WTC11 (cell line): ENCODE results near the gene CELF4. TPM values are rescaled to one million over a fixed set of nuclear protein-coding genes. Genes with fewer than 3 reads are reported as not detected.
A peak's percentile ranks its signal among the peaks of the same experiment; 100 is the strongest.

ENCODE experiments used
- ATAC-seq: fragments of 200-7000 bp; cut with Tn5 transposase; 2 replicates; pipeline ENCODE4 v1.10.0; 2021; ENCODE audit warnings: mild to moderate bottlenecking, moderate library complexity
- CTCF ChIA-PET: fragments of 300-600 bp; sonication (Branson Sonifier 250); formaldehyde crosslinking; loops from one replicate; lab custom pipeline; 2021; ENCODE audit warnings: antibody characterized with exemption; lab: Charles Lee
- POLR2A ChIA-PET: fragments of 350-600 bp; sonication (Branson Sonifier 250); formaldehyde crosslinking; loops from one replicate; lab custom pipeline; 2021; ENCODE audit warnings: antibody characterized with exemption; lab: Charles Lee
- DNase-seq: peaks from one replicate; pipeline ENCODE4 v3.0.0; 2021; ENCODE audit warnings: low spot score
- H3K27ac Mint-ChIP-seq: 2 replicates; pipeline ENCODE4 v1.8.0; 2021; ENCODE audit warnings: mixed read lengths
- H3K27me3 Mint-ChIP-seq: 2 replicates; pipeline ENCODE4 v1.8.0; 2021; ENCODE audit warnings: low read depth, mild to moderate bottlenecking, moderate library complexity, mixed read lengths
- H3K36me3 Mint-ChIP-seq: 2 replicates; pipeline ENCODE4 v1.8.0; 2021; ENCODE audit warnings: mixed read lengths
- H3K4me1 Mint-ChIP-seq: 2 replicates; pipeline ENCODE4 v1.8.0; 2022; ENCODE audit warnings: mixed read lengths
- H3K4me3 Mint-ChIP-seq: 2 replicates; pipeline ENCODE4 v1.8.0; 2021; ENCODE audit warnings: mild to moderate bottlenecking, moderate library complexity, mixed read lengths
- H3K9me3 Mint-ChIP-seq: 2 replicates; pipeline ENCODE4 v1.8.0; 2021; ENCODE audit warnings: mixed read lengths
- HMGA2 ChIP-seq: fragments of 250-450 bp; sonication (Bioruptor Pico); IDR thresholded peaks from 2 replicates; pipeline ENCODE4 v1.4.0; 2021; ENCODE audit warnings: mild to moderate bottlenecking, moderate library complexity
- KAT7 ChIP-seq: sonication (generic); formaldehyde crosslinking; IDR thresholded peaks from 2 replicates; pipeline ENCODE4 v1.8.1; 2023; ENCODE audit warnings: missing genetic modification reagents, mild to moderate bottlenecking, borderline replicate concordance
- MYBL2 ChIP-seq: sonication (generic); formaldehyde crosslinking; IDR thresholded peaks from 2 replicates; pipeline ENCODE4 v1.8.1; 2023; ENCODE audit warnings: mild to moderate bottlenecking, moderate library complexity, missing genetic modification reagents
- NFYB ChIP-seq: sonication (generic); formaldehyde crosslinking; conservative IDR thresholded peaks from 2 replicates; pipeline ENCODE4 v1.8.0; 2022; ENCODE audit warnings: low read depth, missing genetic modification reagents
- SMAD4 ChIP-seq: sonication (generic); formaldehyde crosslinking; IDR thresholded peaks from 2 replicates; pipeline ENCODE4 v1.8.0; 2022; ENCODE audit warnings: mild to moderate bottlenecking, missing genetic modification reagents
- SP1 ChIP-seq: sonication (generic); formaldehyde crosslinking; conservative IDR thresholded peaks from 2 replicates; pipeline ENCODE4 v1.8.1; 2022; ENCODE audit warnings: missing genetic modification reagents
- TEAD1 ChIP-seq: sonication (generic); formaldehyde crosslinking; IDR thresholded peaks from 2 replicates; pipeline ENCODE4 v1.8.0; 2022; ENCODE audit warnings: mild to moderate bottlenecking, missing genetic modification reagents
- ZNF219 ChIP-seq: sonication (generic); formaldehyde crosslinking; IDR thresholded peaks from 2 replicates; pipeline ENCODE4 v1.8.0; 2023; ENCODE audit warnings: missing genetic modification reagents, mild to moderate bottlenecking, borderline replicate concordance
- ZNF263 ChIP-seq: sonication (generic); formaldehyde crosslinking; IDR thresholded peaks from 2 replicates; pipeline ENCODE4 v1.8.1; 2022; ENCODE audit warnings: low read depth, mild to moderate bottlenecking, moderate library complexity, missing genetic modification reagents
- total RNA-seq: library from RNA; stranded (reverse); gene quantifications from 3 replicates; pipeline ENCODE4 v1.2.3, GENCODE V29; 2021
- TF ChIP-seq, protein P1 (sequence below): sonication (generic); formaldehyde crosslinking; IDR thresholded peaks from 2 replicates; pipeline ENCODE4 v1.8.0; 2022; ENCODE audit warnings: missing genetic modification reagents
- TF ChIP-seq, protein P2 (sequence below): fragments of 250-450 bp; sonication (Bioruptor Pico); IDR thresholded peaks from 2 replicates; pipeline ENCODE4 v1.9.0; 2021; ENCODE audit warnings: moderate library complexity, mild to moderate bottlenecking, inconsistent platforms, borderline replicate concordance
- TF ChIP-seq, protein P3 (sequence below): fragments of 250-450 bp; sonication (Bioruptor Pico); conservative IDR thresholded peaks from 2 replicates; pipeline ENCODE4 v1.9.0; 2021; ENCODE audit warnings: mild to moderate bottlenecking
- TF ChIP-seq, protein P4 (sequence below): sonication (generic); formaldehyde crosslinking; IDR thresholded peaks from 2 replicates; pipeline ENCODE4 v1.8.1; 2023; ENCODE audit warnings: mild to moderate bottlenecking, missing genetic modification reagents, moderate library complexity
- TF ChIP-seq, protein P5 (sequence below): fragments of 250-450 bp; sonication (Bioruptor Pico); IDR thresholded peaks from 2 replicates; pipeline ENCODE4 v1.9.0; 2021; ENCODE audit warnings: mild to moderate bottlenecking, borderline replicate concordance
- TF ChIP-seq, protein P6 (sequence below): sonication (generic); formaldehyde crosslinking; IDR thresholded peaks from 2 replicates; pipeline ENCODE4 v1.8.1; 2023; ENCODE audit warnings: mild to moderate bottlenecking, moderate library complexity, missing genetic modification reagents
- TF ChIP-seq, protein P7 (sequence below): sonication (generic); formaldehyde crosslinking; IDR thresholded peaks from 2 replicates; pipeline ENCODE4 v1.8.1; 2023; ENCODE audit warnings: mild to moderate bottlenecking, missing genetic modification reagents, borderline replicate concordance

Gene CELF4
- total RNA-seq, 1 experiment from 2014 or later = 2.9 TPM

DNA sequence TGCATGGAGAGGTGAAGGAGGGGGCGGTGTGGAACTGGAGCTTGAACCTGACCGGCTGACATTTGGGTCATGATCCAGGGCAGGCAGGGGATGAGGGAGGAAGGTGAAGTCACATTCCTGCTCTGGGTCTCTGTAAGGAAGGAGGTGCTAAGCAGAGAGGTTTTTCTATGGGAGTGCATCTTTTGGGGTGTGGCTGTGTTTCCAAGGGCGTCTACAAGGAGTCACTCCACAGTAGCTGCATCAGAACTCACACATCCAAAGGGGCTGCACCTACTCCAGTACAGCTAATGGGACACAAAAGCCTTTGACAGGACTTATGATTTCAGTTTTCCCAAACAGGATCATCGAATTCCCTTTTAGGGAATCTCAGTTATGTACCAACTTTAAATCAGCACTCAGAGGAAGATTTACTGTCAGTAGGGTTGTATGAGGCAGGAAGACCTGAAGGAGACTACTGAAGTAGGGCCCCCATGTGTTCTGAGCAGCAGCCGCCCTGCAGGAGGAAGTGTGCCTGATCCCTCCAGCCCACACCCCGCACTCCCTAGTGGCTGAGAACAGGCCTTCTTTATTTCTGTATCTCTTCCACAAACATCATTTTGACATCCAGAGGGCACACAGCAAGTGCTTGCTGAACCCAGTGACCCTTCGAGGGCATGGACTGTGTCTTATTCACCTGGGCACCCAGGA, 137.2 kb downstream of the CELF4 start:
- CTCF ChIA-PET = no interaction called here
- Mint-ChIP-seq H3K4me1 (0 out of 2 replicates have a peak, but pooled peaks cover 3% of the 10 kb centered on the region), H3K36me3 (no peaks in the 10 kb centered on the region)
- TF ChIP-seq, protein P1, sequence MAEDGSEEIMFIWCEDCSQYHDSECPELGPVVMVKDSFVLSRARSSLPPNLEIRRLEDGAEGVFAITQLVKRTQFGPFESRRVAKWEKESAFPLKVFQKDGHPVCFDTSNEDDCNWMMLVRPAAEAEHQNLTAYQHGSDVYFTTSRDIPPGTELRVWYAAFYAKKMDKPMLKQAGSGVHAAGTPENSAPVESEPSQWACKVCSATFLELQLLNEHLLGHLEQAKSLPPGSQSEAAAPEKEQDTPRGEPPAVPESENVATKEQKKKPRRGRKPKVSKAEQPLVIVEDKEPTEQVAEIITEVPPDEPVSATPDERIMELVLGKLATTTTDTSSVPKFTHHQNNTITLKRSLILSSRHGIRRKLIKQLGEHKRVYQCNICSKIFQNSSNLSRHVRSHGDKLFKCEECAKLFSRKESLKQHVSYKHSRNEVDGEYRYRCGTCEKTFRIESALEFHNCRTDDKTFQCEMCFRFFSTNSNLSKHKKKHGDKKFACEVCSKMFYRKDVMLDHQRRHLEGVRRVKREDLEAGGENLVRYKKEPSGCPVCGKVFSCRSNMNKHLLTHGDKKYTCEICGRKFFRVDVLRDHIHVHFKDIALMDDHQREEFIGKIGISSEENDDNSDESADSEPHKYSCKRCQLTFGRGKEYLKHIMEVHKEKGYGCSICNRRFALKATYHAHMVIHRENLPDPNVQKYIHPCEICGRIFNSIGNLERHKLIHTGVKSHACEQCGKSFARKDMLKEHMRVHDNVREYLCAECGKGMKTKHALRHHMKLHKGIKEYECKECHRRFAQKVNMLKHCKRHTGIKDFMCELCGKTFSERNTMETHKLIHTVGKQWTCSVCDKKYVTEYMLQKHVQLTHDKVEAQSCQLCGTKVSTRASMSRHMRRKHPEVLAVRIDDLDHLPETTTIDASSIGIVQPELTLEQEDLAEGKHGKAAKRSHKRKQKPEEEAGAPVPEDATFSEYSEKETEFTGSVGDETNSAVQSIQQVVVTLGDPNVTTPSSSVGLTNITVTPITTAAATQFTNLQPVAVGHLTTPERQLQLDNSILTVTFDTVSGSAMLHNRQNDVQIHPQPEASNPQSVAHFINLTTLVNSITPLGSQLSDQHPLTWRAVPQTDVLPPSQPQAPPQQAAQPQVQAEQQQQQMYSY (CRISPR knock-in tag) = no peak
- TF ChIP-seq, protein P2, sequence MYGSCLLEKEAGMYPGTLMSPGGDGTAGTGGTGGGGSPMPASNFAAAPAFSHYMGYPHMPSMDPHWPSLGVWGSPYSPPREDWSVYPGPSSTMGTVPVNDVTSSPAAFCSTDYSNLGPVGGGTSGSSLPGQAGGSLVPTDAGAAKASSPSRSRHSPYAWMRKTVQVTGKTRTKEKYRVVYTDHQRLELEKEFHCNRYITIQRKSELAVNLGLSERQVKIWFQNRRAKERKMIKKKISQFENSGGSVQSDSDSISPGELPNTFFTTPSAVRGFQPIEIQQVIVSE (CRISPR knock-in tag) = no peak
- TF ChIP-seq MYBL2 (CRISPR knock-in tag) (no peak), SP1 (CRISPR knock-in tag) (no peak)
- TF ChIP-seq, protein P3, sequence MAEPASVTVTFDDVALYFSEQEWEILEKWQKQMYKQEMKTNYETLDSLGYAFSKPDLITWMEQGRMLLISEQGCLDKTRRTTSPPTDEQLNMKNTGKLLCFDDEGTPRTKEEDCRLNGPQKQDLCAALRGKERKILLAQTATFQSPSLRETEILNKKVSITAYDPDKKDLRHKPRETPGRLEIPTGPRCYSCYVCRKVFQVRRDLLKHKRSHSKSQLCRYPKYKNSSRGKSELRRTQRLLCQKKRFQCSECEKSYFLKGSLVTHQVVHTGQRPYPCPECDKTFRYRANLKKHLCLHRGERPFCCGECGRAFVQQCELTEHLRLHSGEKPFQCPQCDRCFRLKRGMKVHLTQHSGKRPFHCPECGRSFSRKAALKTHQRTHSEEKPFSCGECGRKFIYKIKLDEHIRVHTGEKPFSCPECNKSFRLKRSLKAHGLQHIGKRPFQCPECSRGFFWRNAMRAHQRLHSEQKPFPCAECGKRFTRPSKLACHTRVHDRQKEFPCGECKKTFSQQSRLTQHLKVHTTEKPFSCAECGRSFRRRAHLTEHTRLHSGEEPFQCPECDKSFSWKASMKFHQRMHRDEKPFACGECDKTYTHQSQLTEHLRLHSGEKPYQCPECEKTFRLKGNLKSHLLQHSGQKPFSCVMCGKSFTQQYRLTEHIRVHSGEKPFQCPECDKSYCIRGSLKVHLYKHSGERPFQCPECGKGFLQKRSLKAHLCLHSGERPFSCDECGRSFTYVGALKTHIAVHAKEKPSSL (CRISPR knock-in tag) = no peak
- TF ChIP-seq, all 79 proteins: peak for 0
- POLR2A ChIA-PET = no interaction called here
- peak; percentile 11; the same call in 1 of the 2 replicates for ATAC-seq
- no peak overlapping the region for H3K27ac Mint-ChIP-seq
- H3K27me3 Mint-ChIP-seq = no peaks in the 10 kb centered on the region
- no peak overlapping the region for H3K4me3 Mint-ChIP-seq
- no peaks in the 10 kb centered on the region for H3K9me3 Mint-ChIP-seq
- DNase-seq = no peak

DNA sequence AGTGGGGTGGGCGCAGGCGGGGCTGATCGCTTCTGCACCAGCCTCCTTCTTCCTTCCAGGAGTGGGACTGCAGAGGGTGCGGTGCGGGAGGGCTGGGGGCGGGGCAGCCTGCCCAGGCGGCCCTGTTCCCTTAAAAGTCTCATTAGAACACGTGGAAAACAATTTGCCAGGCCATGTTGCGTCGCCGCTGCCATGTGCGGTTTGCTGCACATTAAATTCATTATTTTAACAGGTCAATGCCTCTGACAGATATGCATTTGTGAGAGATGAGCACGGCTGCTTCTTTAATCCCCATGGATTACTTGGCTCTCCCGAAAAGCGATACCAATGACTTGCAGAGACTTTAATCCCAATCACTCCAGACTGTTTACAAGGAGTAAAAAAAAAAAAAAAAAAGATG, 139.0 kb downstream of the CELF4 start:
- ATAC-seq = no peak
- H3K4me1 Mint-ChIP-seq = peaks cover 15% of the 10 kb centered on the region
- POLR2A ChIA-PET = no interaction called here
- TF ChIP-seq ZNF263 (CRISPR knock-in tag) (no peak), KAT7 (CRISPR knock-in tag) (no peak), ZNF219 (CRISPR knock-in tag) (no peak), SMAD4 (CRISPR knock-in tag) (no peak), TEAD1 (no peak), HMGA2 (CRISPR knock-in tag) (no peak), NFYB (CRISPR knock-in tag) (no peak), MYBL2 (CRISPR knock-in tag) (no peak)
- TF ChIP-seq, protein P4, sequence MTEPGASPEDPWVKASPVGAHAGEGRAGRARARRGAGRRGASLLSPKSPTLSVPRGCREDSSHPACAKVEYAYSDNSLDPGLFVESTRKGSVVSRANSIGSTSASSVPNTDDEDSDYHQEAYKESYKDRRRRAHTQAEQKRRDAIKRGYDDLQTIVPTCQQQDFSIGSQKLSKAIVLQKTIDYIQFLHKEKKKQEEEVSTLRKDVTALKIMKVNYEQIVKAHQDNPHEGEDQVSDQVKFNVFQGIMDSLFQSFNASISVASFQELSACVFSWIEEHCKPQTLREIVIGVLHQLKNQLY (CRISPR knock-in tag) = no peak
- TF ChIP-seq, protein P5, sequence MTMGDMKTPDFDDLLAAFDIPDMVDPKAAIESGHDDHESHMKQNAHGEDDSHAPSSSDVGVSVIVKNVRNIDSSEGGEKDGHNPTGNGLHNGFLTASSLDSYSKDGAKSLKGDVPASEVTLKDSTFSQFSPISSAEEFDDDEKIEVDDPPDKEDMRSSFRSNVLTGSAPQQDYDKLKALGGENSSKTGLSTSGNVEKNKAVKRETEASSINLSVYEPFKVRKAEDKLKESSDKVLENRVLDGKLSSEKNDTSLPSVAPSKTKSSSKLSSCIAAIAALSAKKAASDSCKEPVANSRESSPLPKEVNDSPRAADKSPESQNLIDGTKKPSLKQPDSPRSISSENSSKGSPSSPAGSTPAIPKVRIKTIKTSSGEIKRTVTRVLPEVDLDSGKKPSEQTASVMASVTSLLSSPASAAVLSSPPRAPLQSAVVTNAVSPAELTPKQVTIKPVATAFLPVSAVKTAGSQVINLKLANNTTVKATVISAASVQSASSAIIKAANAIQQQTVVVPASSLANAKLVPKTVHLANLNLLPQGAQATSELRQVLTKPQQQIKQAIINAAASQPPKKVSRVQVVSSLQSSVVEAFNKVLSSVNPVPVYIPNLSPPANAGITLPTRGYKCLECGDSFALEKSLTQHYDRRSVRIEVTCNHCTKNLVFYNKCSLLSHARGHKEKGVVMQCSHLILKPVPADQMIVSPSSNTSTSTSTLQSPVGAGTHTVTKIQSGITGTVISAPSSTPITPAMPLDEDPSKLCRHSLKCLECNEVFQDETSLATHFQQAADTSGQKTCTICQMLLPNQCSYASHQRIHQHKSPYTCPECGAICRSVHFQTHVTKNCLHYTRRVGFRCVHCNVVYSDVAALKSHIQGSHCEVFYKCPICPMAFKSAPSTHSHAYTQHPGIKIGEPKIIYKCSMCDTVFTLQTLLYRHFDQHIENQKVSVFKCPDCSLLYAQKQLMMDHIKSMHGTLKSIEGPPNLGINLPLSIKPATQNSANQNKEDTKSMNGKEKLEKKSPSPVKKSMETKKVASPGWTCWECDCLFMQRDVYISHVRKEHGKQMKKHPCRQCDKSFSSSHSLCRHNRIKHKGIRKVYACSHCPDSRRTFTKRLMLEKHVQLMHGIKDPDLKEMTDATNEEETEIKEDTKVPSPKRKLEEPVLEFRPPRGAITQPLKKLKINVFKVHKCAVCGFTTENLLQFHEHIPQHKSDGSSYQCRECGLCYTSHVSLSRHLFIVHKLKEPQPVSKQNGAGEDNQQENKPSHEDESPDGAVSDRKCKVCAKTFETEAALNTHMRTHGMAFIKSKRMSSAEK (CRISPR knock-in tag) = no peak
- TF ChIP-seq, protein P6, sequence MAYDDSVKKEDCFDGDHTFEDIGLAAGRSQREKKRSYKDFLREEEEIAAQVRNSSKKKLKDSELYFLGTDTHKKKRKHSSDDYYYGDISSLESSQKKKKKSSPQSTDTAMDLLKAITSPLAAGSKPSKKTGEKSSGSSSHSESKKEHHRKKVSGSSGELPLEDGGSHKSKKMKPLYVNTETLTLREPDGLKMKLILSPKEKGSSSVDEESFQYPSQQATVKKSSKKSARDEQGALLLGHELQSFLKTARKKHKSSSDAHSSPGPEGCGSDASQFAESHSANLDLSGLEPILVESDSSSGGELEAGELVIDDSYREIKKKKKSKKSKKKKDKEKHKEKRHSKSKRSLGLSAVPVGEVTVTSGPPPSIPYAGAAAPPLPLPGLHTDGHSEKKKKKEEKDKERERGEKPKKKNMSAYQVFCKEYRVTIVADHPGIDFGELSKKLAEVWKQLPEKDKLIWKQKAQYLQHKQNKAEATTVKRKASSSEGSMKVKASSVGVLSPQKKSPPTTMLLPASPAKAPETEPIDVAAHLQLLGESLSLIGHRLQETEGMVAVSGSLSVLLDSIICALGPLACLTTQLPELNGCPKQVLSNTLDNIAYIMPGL (CRISPR knock-in tag) = no peak
- TF ChIP-seq, protein P7, sequence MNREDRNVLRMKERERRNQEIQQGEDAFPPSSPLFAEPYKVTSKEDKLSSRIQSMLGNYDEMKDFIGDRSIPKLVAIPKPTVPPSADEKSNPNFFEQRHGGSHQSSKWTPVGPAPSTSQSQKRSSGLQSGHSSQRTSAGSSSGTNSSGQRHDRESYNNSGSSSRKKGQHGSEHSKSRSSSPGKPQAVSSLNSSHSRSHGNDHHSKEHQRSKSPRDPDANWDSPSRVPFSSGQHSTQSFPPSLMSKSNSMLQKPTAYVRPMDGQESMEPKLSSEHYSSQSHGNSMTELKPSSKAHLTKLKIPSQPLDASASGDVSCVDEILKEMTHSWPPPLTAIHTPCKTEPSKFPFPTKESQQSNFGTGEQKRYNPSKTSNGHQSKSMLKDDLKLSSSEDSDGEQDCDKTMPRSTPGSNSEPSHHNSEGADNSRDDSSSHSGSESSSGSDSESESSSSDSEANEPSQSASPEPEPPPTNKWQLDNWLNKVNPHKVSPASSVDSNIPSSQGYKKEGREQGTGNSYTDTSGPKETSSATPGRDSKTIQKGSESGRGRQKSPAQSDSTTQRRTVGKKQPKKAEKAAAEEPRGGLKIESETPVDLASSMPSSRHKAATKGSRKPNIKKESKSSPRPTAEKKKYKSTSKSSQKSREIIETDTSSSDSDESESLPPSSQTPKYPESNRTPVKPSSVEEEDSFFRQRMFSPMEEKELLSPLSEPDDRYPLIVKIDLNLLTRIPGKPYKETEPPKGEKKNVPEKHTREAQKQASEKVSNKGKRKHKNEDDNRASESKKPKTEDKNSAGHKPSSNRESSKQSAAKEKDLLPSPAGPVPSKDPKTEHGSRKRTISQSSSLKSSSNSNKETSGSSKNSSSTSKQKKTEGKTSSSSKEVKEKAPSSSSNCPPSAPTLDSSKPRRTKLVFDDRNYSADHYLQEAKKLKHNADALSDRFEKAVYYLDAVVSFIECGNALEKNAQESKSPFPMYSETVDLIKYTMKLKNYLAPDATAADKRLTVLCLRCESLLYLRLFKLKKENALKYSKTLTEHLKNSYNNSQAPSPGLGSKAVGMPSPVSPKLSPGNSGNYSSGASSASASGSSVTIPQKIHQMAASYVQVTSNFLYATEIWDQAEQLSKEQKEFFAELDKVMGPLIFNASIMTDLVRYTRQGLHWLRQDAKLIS (CRISPR knock-in tag) = no peak

More for the DNA sequence above, 139.0 kb downstream of the CELF4 start:
- Mint-ChIP-seq H3K4me3 (no peak overlapping the region), H3K27ac (no peak overlapping the region), H3K27me3 (peaks cover 3% of the 10 kb centered on the region; the same call in 1 of the 2 replicates), H3K36me3 (no peaks in the 10 kb centered on the region), H3K9me3 (no peaks in the 10 kb centered on the region)
- CTCF ChIA-PET = no interaction called here
- no peak for DNase-seq
